Skin epidermis (tissue), 12 donors: ENCODE measurements around the gene PIAS1.

Experiments used
- H3K27ac ChIP-seq, 21 experiments: fragments of 200-600 bp; sonication (generic) in 11 of 21; one replicate each; pipeline ENCODE4 v1.5.0; 2020; ENCODE audit warnings: mild to moderate bottlenecking in 3 of 21, inconsistent platforms in 2 of 21, moderate library complexity in 2 of 21
- H3K4me3 ChIP-seq, 7 experiments: fragments of 200-600 bp; sonication (generic) in 2 of 7; one replicate each; pipeline ENCODE4 v1.5.0; 2020; ENCODE audit warnings: inconsistent platforms in 2 of 7, mild to moderate bottlenecking in 2 of 7, moderate library complexity in 1 of 7

Gene PIAS1

DNA sequence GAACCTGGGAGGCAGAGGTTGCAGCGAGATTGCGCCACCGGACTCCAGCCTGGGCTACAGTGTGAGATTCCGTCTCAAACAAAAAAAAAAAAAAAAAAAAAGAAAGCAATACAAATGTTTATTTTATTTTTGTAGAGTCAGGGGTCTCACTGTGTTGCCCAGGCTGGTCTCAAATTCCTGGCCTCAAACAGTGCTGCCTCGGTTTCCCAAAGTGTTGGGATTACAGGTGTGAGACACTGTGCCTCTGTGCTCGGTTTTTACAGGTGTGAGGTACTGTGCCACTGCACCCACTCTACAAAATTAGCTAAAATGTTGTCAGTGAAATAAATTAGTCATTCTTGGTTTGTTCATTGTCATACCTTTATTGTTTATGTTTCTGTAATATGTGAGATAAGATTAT is 5.5 kb downstream of the PIAS1 start:
- Histone ChIP-seq H3K27ac (no peak overlapping the region), H3K4me3 (no peak overlapping the region)

DNA sequence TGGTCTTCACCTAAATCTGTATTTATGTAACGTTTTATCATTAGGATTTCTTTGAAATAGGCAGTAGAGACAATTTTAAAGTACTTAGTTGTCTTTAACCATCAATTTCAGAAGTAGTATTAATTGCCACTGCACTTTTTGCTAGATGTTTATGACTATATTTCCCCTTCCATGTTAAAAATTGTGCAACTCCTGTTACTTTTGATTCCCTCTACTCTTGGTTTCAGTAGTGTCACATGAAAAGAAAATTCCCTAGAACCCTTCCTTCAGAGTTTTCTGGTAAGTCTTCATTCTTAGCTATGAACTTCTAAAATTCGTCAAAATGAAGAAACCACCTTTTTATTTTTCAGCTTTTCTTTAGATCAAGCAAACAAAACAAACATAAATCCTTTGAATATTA is 7.1 kb downstream of the PIAS1 start:
- Histone ChIP-seq H3K4me3 (no peak overlapping the region), H3K27ac (no peak overlapping the region)

- Histone ChIP-seq H3K4me3 (no peak overlapping the region), H3K27ac (no peak overlapping the region)
These were observed 7.5 kb downstream of the PIAS1 start for GRCh38 chr15:68061602-68062001.

DNA sequence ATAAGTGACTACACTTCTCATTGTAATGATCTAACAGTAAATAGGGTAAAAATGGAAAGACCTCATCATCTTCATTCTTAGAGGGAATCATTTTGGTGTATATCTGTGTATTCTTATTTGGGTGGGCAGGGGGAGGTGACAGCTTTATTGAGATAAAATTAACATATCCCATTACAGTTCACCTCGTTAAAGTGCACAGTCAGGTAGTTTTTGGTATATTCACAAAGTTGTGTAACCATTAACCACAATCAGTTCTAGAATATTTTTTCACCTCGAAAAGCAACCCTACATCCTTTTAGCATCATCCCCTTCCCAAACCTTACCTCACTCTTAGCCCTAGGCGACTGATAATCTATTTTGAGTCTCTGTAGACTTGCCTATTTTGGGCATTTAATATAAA is 8.1 kb downstream of the PIAS1 start:
- no peak overlapping the region for H3K27ac ChIP-seq

GRCh38 chr15:68062946-68063465 is 8.9 kb downstream of the PIAS1 start:
- Histone ChIP-seq H3K4me3 (no peak overlapping the region), H3K27ac (no peak overlapping the region)

More for the DNA sequence above, 8.1 kb downstream of the PIAS1 start:
- no peak overlapping the region for H3K4me3 ChIP-seq

GRCh38 chr15:68063606-68064005 is 9.5 kb downstream of the PIAS1 start:
- Histone ChIP-seq H3K27ac (no peak overlapping the region), H3K4me3 (no peak overlapping the region)

GRCh38 chr15:68073576-68074288 is 19.6 kb downstream of the PIAS1 start:
- Histone ChIP-seq H3K27ac (no peak overlapping the region), H3K4me3 (no peak overlapping the region)

- Histone ChIP-seq H3K4me3 (no peak overlapping the region), H3K27ac (no peak overlapping the region)
These were observed 21.8 kb downstream of the PIAS1 start for GRCh38 chr15:68075764-68076385.

- Histone ChIP-seq H3K27ac (no peak overlapping the region), H3K4me3 (no peak overlapping the region)
These were observed 24.2 kb downstream of the PIAS1 start for GRCh38 chr15:68078365-68078764.

DNA sequence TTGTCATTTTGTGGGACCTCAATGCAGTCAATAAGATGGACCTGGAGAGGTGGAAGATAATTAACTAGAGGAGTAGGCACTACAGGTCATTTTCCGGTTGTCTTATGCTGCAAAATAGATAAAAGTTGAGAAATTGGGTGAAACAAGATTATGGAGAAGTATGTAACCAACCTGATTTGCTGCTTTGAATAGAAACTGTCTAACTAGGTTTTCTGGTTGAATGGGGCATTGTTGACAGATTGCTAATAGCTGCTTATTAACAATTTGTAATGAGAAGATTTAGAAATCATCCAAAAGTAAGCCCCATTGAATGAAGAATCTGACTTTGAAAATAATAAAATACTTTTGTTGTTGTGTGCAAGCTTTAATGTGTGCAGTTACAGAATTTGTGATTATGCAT is 26.2 kb downstream of the PIAS1 start:
- Histone ChIP-seq H3K27ac (no peak overlapping the region), H3K4me3 (no peak overlapping the region)

- no peak overlapping the region for H3K27ac ChIP-seq
- H3K4me3 ChIP-seq = no peak overlapping the region
These were observed 26.7 kb downstream of the PIAS1 start for GRCh38 chr15:68080783-68081182.

DNA sequence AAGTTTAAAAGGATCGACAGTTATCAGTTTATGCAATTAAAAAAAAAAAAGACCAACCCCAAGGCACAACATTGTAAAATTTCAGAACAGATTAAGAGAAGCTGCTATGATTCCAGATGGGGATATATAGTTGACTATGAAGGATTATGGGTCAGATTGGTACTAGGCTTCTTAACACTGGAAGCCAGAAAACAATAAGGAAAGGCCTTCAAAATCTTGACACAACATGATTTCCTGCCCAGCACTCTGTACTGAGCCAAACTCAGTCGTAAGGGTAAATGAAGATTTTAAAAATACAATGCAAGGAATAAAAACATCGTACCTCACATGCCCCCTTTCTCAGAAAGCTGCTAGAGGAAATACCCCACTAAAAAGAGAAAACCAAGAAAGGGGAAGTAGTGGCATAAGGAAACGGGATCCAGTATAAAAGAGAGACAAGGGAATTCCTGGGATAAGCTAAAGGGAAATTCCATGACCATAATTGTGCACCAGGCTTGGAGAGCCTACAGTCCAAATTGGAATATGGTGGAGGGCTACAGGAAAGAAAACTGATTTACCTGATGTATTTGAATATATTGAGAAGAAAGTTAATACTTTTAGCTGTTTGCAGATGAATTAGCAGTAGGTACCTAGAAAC is 27.9 kb downstream of the PIAS1 start:
- Histone ChIP-seq H3K27ac (no peak overlapping the region), H3K4me3 (no peak overlapping the region)

- Histone ChIP-seq H3K27ac (no peak overlapping the region), H3K4me3 (no peak overlapping the region)
These were observed 28.6 kb downstream of the PIAS1 start for GRCh38 chr15:68082735-68083134.

DNA sequence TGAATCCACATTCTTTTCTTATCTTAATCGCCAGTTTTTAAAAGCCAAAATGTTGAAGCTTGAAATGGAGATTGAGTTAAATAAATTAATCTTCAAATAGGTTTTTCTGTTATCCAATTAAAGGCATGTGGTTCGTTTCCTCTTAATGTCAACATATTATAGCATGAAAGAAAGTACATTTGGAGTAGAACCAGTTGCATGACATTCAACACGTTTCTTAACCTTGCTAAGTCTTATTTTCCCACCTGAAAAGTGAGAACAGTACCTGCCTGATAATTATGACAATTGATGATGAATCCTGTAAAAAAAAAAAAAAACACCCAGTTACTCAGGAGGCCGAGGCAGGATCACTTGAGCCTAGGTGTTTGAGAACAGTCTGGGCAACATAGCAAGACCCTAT is 29.3 kb downstream of the PIAS1 start:
- Histone ChIP-seq H3K4me3 (no peak overlapping the region), H3K27ac (no peak overlapping the region)

- H3K27ac ChIP-seq = no peak overlapping the region
- no peak overlapping the region for H3K4me3 ChIP-seq
These were observed 30.9 kb downstream of the PIAS1 start for GRCh38 chr15:68085052-68085451.

- no peak overlapping the region for H3K27ac ChIP-seq
These were observed 37.6 kb downstream of the PIAS1 start for GRCh38 chr15:68091743-68092142.

GRCh38 chr15:68096099-68096498 is 42.0 kb downstream of the PIAS1 start:
- no peak overlapping the region for H3K27ac ChIP-seq
- no peak overlapping the region for H3K4me3 ChIP-seq

More at GRCh38 chr15:68091743-68092142, 37.6 kb downstream of the PIAS1 start:
- H3K4me3 ChIP-seq = no peak overlapping the region

DNA sequence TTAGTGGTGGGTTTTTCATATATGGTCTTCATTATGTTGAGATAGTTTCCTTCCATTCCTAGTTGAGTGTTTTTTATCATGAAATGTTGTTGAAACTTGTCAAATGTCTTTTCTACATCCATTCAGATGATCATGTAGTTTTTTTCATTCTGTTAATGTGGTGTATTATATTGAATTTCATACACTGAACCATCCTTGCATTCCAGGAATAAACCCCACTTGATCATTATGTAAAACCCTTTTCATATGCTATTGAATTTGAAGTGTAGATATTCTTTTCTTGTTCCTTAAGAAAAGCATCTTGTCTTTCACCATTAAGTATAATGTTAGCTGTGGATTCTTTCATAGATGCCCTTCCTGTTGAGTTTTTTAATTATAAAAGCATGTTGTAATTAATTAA is 42.9 kb downstream of the PIAS1 start:
- H3K27ac ChIP-seq = no peak overlapping the region
- H3K4me3 ChIP-seq = no peak overlapping the region

- H3K27ac ChIP-seq = no peak overlapping the region
- H3K4me3 ChIP-seq = no peak overlapping the region
These were observed 44.4 kb downstream of the PIAS1 start for GRCh38 chr15:68098465-68098864.

DNA sequence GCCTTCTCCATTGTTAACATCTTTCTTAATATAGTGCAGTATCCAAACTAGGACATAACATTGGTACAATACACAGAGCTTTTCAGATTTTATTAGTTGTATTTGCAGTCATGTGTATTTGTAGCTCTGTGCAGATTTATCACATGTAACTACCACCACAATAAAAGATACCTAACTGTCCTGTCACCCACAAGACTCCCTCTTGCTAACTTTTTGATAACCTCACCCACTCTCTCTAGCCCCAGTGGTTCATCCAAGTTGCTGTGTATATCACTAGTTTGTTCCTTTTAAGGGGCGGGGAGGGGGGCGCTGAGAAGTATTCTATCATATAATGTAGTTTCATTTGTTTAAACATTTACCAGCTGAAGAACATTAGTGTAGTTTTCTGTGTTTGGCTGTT is 46.1 kb downstream of the PIAS1 start:
- Histone ChIP-seq H3K4me3 (no peak overlapping the region), H3K27ac (no peak overlapping the region)

GRCh38 chr15:68103603-68104002 is 49.5 kb downstream of the PIAS1 start:
- no peak overlapping the region for H3K4me3 ChIP-seq
- H3K27ac ChIP-seq = no peak overlapping the region
